Fibroblast of pulmonary artery (primary cell): ENCODE measurements around the gene LLGL1.

Experiments
- DNase-seq: peaks from one replicate; pipeline ENCODE4 v3.0.0-alpha.2; 2010; ENCODE audit warnings: low read depth
- H3K4me3 ChIP-seq: replicated peaks from 2 replicates; pipeline ENCODE4 v1.5.1; 2011; ENCODE audit warnings: low read depth, mild to moderate bottlenecking, control low read depth, low read length, moderate library complexity
- CTCF ChIP-seq: IDR thresholded peaks from 2 replicates; pipeline ENCODE4 v1.5.1; 2011; ENCODE audit warnings: mild to moderate bottlenecking, control low read depth, low read length, inconsistent platforms; ENCODE audit errors: missing control alignments

The LLGL1 gene

GRCh38 chr17:18234853-18235380 is 9.5 kb downstream of the LLGL1 start:
- no peak for DNase-seq
- no peak for TF ChIP-seq CTCF
- no peak overlapping the region for H3K4me3 ChIP-seq

- DNase-seq: peak; percentile 53
- TF ChIP-seq CTCF: no peak
- no peak overlapping the region for H3K4me3 ChIP-seq
These were observed 10.4 kb downstream of the LLGL1 start for GRCh38 chr17:18235743-18236256.

- no peak overlapping the region for H3K4me3 ChIP-seq
- no peak for DNase-seq
- TF ChIP-seq CTCF: no peak
These were observed 11.1 kb downstream of the LLGL1 start for GRCh38 chr17:18236494-18236893.

GRCh38 chr17:18237461-18237860 is 12.0 kb downstream of the LLGL1 start:
- no peak for TF ChIP-seq CTCF
- no peak for DNase-seq
- no peak overlapping the region for H3K4me3 ChIP-seq

GRCh38 chr17:18238299-18238698 is 12.9 kb downstream of the LLGL1 start:
- no peak overlapping the region for H3K4me3 ChIP-seq

GRCh38 chr17:18240449-18240848 is 15.0 kb downstream of the LLGL1 start:
- no peak overlapping the region for H3K4me3 ChIP-seq
- DNase-seq: no peak
- no peak for TF ChIP-seq CTCF

More at GRCh38 chr17:18238299-18238698, 12.9 kb downstream of the LLGL1 start:
- DNase-seq: no peak
- TF ChIP-seq CTCF: no peak

GRCh38 chr17:18241229-18241871 is 15.9 kb downstream of the LLGL1 start:
- no peak overlapping the region for H3K4me3 ChIP-seq
- no peak for TF ChIP-seq CTCF
- no peak for DNase-seq
